Vagina (tissue), 2 donors: Measurements from ENCODE around the gene ELANE.

ENCODE experiments used
- POLR2A ChIP-seq, 2 donors: fragments of 450-650 bp; IDR thresholded peaks; one replicate each; pipeline ENCODE4 v1.6.1; 2017; ENCODE audit warnings: antibody characterized with exemption in 2 of 2, mild to moderate bottlenecking in 2 of 2, moderate library complexity in 2 of 2
- POLR2AphosphoS5 ChIP-seq, 2 donors: sonication (generic); formaldehyde crosslinking; IDR thresholded peaks; one replicate each; pipeline ENCODE4 v1.9.0; 2017; ENCODE audit warnings: antibody characterized with exemption in 2 of 2, mild to moderate bottlenecking in 2 of 2, low read depth in 1 of 2; ENCODE audit not compliant: insufficient read depth in 1 of 2
- TF ChIP-seq, protein P1 (sequence below), 3 experiments: fragments of 450-650 bp in 2 of 3; fragments of 200-600 bp in 1 of 3; sonication (generic) in 1 of 3; IDR thresholded peaks; one replicate each; pipeline ENCODE4 v1.5.1; 2017 to 2019; ENCODE audit warnings: antibody characterized with exemption in 3 of 3, mild to moderate bottlenecking in 2 of 3, moderate library complexity in 2 of 3

DNA sequence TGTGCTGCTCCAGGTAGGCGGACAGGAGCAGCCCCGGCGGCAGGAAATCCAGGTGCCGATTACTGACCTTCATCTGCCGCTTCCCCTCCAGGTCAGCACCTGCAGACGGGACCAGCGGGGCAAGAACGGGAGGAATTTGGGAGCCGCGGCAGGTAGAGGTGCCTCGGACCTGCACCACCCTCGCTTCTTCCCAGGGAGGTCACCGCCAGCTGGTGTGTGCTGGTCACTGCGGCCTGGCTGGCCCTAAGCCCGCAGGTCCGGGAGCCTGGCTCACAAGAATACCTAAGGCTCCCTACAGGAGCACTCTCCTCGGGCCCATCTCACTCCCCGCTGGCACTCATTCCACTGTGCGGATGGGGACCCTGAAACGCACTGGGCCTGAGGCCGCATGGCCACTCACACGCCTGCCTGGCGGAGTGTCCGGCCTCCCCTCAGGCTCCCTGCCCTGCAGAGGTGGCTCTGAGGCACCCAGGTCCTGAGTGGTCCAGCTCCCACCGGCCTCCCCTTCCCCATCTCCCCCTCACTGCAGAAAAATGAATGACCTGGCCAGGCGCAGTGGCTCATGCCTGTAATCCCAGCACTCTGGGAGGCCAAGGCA lies 45.4 kb downstream of the ELANE start:
- TF ChIP-seq, protein P1, sequence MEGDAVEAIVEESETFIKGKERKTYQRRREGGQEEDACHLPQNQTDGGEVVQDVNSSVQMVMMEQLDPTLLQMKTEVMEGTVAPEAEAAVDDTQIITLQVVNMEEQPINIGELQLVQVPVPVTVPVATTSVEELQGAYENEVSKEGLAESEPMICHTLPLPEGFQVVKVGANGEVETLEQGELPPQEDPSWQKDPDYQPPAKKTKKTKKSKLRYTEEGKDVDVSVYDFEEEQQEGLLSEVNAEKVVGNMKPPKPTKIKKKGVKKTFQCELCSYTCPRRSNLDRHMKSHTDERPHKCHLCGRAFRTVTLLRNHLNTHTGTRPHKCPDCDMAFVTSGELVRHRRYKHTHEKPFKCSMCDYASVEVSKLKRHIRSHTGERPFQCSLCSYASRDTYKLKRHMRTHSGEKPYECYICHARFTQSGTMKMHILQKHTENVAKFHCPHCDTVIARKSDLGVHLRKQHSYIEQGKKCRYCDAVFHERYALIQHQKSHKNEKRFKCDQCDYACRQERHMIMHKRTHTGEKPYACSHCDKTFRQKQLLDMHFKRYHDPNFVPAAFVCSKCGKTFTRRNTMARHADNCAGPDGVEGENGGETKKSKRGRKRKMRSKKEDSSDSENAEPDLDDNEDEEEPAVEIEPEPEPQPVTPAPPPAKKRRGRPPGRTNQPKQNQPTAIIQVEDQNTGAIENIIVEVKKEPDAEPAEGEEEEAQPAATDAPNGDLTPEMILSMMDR (IDR thresholded peaks at IDR 0.05), result no peak
- TF ChIP-seq POLR2A (IDR thresholded peaks at IDR 0.05), result no peak
- peak in 1 of 2 donors; percentile 10 for TF ChIP-seq POLR2AphosphoS5 (IDR thresholded peaks at IDR 0.05; ENCODE audit: insufficient read depth in 1 of 2, low read depth in 1 of 2)
